Fibroblast of lung (primary cell): ENCODE results near the gene VWA8.

ENCODE experiments used
- EZH2 ChIP-seq: IDR thresholded peaks from 2 replicates; pipeline ENCODE4 v1.5.1; 2012; ENCODE audit warnings: low read length, control low read depth, mild to moderate bottlenecking; ENCODE audit errors: missing control alignments
- TF ChIP-seq, protein P1 (sequence below), 2 donors: IDR thresholded peaks in 1 of 2; conservative IDR thresholded peaks in 1 of 2; 1 replicate in 1 of 2; 2 replicates in 1 of 2; pipeline ENCODE4 v1.5.1; 2011 to 2012; ENCODE audit warnings: low read length in 2 of 2, control low read depth in 1 of 2, inconsistent platforms in 1 of 2, low read depth in 1 of 2, mild to moderate bottlenecking in 1 of 2

DNA sequence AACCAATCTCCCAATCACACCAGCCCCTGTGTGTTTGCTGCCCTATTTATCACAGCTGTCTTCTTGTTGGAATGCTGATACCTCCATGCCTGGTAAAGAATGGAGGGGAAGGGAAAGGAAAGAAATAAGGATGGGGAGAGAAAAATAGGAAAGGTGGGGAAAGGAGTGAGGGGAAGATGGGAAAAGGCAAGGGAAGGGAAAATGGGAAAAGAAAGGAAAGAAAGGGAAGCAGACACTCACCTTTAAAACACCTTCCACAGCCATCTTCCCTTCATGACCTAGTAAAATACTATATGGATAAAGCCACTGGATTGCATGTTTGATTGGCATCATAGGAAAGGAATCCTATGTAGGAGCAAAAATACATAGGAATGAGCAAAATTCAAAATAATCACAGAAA, 77.8 kb downstream of the VWA8 start:
- TF ChIP-seq, protein P1, sequence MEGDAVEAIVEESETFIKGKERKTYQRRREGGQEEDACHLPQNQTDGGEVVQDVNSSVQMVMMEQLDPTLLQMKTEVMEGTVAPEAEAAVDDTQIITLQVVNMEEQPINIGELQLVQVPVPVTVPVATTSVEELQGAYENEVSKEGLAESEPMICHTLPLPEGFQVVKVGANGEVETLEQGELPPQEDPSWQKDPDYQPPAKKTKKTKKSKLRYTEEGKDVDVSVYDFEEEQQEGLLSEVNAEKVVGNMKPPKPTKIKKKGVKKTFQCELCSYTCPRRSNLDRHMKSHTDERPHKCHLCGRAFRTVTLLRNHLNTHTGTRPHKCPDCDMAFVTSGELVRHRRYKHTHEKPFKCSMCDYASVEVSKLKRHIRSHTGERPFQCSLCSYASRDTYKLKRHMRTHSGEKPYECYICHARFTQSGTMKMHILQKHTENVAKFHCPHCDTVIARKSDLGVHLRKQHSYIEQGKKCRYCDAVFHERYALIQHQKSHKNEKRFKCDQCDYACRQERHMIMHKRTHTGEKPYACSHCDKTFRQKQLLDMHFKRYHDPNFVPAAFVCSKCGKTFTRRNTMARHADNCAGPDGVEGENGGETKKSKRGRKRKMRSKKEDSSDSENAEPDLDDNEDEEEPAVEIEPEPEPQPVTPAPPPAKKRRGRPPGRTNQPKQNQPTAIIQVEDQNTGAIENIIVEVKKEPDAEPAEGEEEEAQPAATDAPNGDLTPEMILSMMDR (conservative IDR thresholded peaks at IDR 0.05 in 1 of 2, IDR thresholded peaks at IDR 0.05 in 1 of 2; ENCODE audit: low read depth in 1 of 2, low read length in 2 of 2) = no peak
- TF ChIP-seq EZH2 = no peak
